ENCODE measurements around the gene ANKRD24.
"Not testable (repeated sequence)": the region's sequence is repeated elsewhere in the genome, so short reads cannot be mapped to it uniquely, and the experiment has no call there.

The ANKRD24 gene

GRCh38 chr19:4182084-4182810, at the start of gene ANKRD24, which contains the start of gene SIRT6:
TSS of gene ANKRD24 (plus strand) at chr19:4182689. CDS start at chr19:4186426, 3,737 bp downstream.
TSS of gene SIRT6 (minus strand) at chr19:4182563. CDS start at chr19:4182539, 24 bp downstream.
- DNase-seq (ENCODE audit: low read depth in 2 of 2) = peak; percentile 95 to 97

- no peak for DNase-seq (ENCODE audit: low read depth in 2 of 2)
Measured at GRCh38 chr19:4134351-4134750, 48.1 kb upstream of the ANKRD24 start.

GRCh38 chr19:4135386-4135785, 47.1 kb upstream of the ANKRD24 start:
- not testable (repeated sequence) for DNase-seq (ENCODE audit: low read depth in 2 of 2)

- no peak for DNase-seq (ENCODE audit: low read depth in 2 of 2)
Measured at GRCh38 chr19:4136680-4137088, 45.8 kb upstream of the ANKRD24 start.

GRCh38 chr19:4138445-4138844, 44.0 kb upstream of the ANKRD24 start:
- DNase-seq (ENCODE audit: low read depth in 2 of 2) = no peak

- peak; percentile 76 to 93 for DNase-seq (ENCODE audit: low read depth in 2 of 2)
Measured at GRCh38 chr19:4139614-4140236, 42.8 kb upstream of the ANKRD24 start.

GRCh38 chr19:4140237-4140711, 42.2 kb upstream of the ANKRD24 start:
- DNase-seq (ENCODE audit: low read depth in 2 of 2) = no peak

GRCh38 chr19:4142916-4143315, 39.6 kb upstream of the ANKRD24 start:
- DNase-seq (ENCODE audit: low read depth in 2 of 2) = not testable (repeated sequence)

GRCh38 chr19:4144666-4145249, 37.7 kb upstream of the ANKRD24 start:
- DNase-seq (ENCODE audit: low read depth in 2 of 2) = no peak

- DNase-seq (ENCODE audit: low read depth in 2 of 2) = no peak
Measured at GRCh38 chr19:4149518-4150288, 32.8 kb upstream of the ANKRD24 start.

GRCh38 chr19:4151623-4152022, 30.9 kb upstream of the ANKRD24 start:
- DNase-seq (ENCODE audit: low read depth in 2 of 2) = no peak

- DNase-seq (ENCODE audit: low read depth in 2 of 2) = no peak
Measured at GRCh38 chr19:4152241-4152998, 30.1 kb upstream of the ANKRD24 start.

GRCh38 chr19:4154571-4155312, 27.7 kb upstream of the ANKRD24 start:
- DNase-seq (ENCODE audit: low read depth in 2 of 2) = no peak

GRCh38 chr19:4157164-4157563, 25.3 kb upstream of the ANKRD24 start:
- no peak for DNase-seq (ENCODE audit: low read depth in 2 of 2)

GRCh38 chr19:4157971-4158370, 24.5 kb upstream of the ANKRD24 start:
- DNase-seq (ENCODE audit: low read depth in 2 of 2) = not testable (repeated sequence)

GRCh38 chr19:4161415-4162077, 20.9 kb upstream of the ANKRD24 start:
- no peak for DNase-seq (ENCODE audit: low read depth in 2 of 2)

- no peak for DNase-seq (ENCODE audit: low read depth in 2 of 2)
Measured at GRCh38 chr19:4164262-4164661, 18.2 kb upstream of the ANKRD24 start.

- no peak for DNase-seq (ENCODE audit: low read depth in 2 of 2)
Measured at GRCh38 chr19:4171676-4172075, 10.8 kb upstream of the ANKRD24 start.

- peak; percentile 32 to 49 for DNase-seq (ENCODE audit: low read depth in 2 of 2)
Measured at GRCh38 chr19:4172861-4173473, 9.5 kb upstream of the ANKRD24 start.
